MCF 10A (cell line): ENCODE results near the gene ABHD14A. TPM values are rescaled to one million over a fixed set of nuclear protein-coding genes. Genes with fewer than 3 reads are reported as not detected.

Experiments used
- BruUV-seq: library from RNA; stranded (reverse); fragments of 400-500 nt; replicated peaks from 2 replicates; lab custom pipeline; 2021; lab: Mats Ljungman, UMichigan
- CTCF ChIA-PET: fragments of 300-600 bp; sonication (Branson Sonifier 250); formaldehyde crosslinking; extraction: SDS; loops from one replicate; lab custom pipeline; 2021; ENCODE audit warnings: antibody characterized with exemption, inconsistent platforms; lab: Yijun Ruan, JAX
- POLR2A ChIA-PET: fragments of 300-600, 350-650 bp; sonication (Branson Sonifier 250); formaldehyde crosslinking; extraction: SDS; loops from one replicate; lab custom pipeline; 2020; ENCODE audit warnings: antibody characterized with exemption, inconsistent platforms; lab: Yijun Ruan, JAX
- DNase-seq: peaks from one replicate; pipeline ENCODE4 v3.0.0-alpha.2; 2018; ENCODE audit not compliant: unreplicated experiment
- H3K27ac Mint-ChIP-seq: one replicate; pipeline ENCODE4 v1.8.0; 2022; ENCODE audit warnings: mild to moderate bottlenecking, low read depth, mixed read lengths; ENCODE audit not compliant: unreplicated experiment
- H3K27me3 Mint-ChIP-seq: one replicate; pipeline ENCODE4 v1.8.0; 2022; ENCODE audit warnings: mixed read lengths; ENCODE audit not compliant: insufficient read depth, unreplicated experiment
- H3K36me3 Mint-ChIP-seq: one replicate; pipeline ENCODE4 v1.8.0; 2022; ENCODE audit warnings: mild to moderate bottlenecking, moderate library complexity, mixed read lengths; ENCODE audit not compliant: insufficient read depth, unreplicated experiment
- H3K4me1 Mint-ChIP-seq: one replicate; pipeline ENCODE4 v1.8.0; 2022; ENCODE audit warnings: mixed read lengths; ENCODE audit not compliant: insufficient read depth, unreplicated experiment
- H3K4me3 Mint-ChIP-seq: one replicate; pipeline ENCODE4 v1.8.0; 2022; ENCODE audit warnings: mild to moderate bottlenecking, moderate library complexity, mixed read lengths; ENCODE audit not compliant: unreplicated experiment
- H3K9me3 Mint-ChIP-seq: one replicate; pipeline ENCODE4 v1.8.0; 2022; ENCODE audit warnings: mixed read lengths; ENCODE audit not compliant: unreplicated experiment
- CTCF ChIP-seq: fragments of 200-600 bp; IDR thresholded peaks from one replicate; pipeline ENCODE4 v1.8.0; 2022; ENCODE audit warnings: antibody characterized with exemption, mild to moderate bottlenecking; ENCODE audit not compliant: unreplicated experiment
- intact Hi-C: fragments of 100-400 bp; cut with micrococcal nuclease; formaldehyde crosslinking; loops from 2 replicates; pipeline ENCODE4 v1.14.1; 2022
- total RNA-seq: library from RNA; stranded (reverse); gene quantifications from 2 replicates; pipeline ENCODE4 v1.2.3, GENCODE V29; 2022

Gene ABHD14A
- total RNA-seq, 1 experiment from 2014 or later = 8.1 TPM

GRCh38 chr3:51983578-51984268, 8.9 kb downstream of the ABHD14A start:
- TSS peak; percentile 88 for BruUV-seq
- CTCF ChIA-PET = interaction anchor here (0.5 to 3.9 kb wide), 14 partner anchors 9 to 1280 kb away, joined by 3 to 27 read pairs (median 4); partner anchors contain the start of gene ABHD14B
- peak overlapping the region; percentile 98 for H3K27ac Mint-ChIP-seq
- peak overlapping the region; percentile 87 for H3K4me3 Mint-ChIP-seq
- peaks cover 12% of the 10 kb centered on the region for H3K36me3 Mint-ChIP-seq
- H3K9me3 Mint-ChIP-seq = no peaks in the 10 kb centered on the region
- intact Hi-C loops = no loop called here
- DNase-seq = no peak
- TF ChIP-seq CTCF = no peak
- H3K27me3 Mint-ChIP-seq = no peaks in the 10 kb centered on the region
- H3K4me1 Mint-ChIP-seq = peaks cover 26% of the 10 kb centered on the region
- POLR2A ChIA-PET = interaction anchor here (0.6 to 6.0 kb wide), 16 partner anchors 8 to 599 kb away, joined by 3 to 93 read pairs (median 5); partner anchors contain the start of genes ABHD14A, ABHD14B, GLYCTK and MANF

- BruUV-seq = no TSS peak
- H3K4me1 Mint-ChIP-seq = peaks cover 31% of the 10 kb centered on the region
- TF ChIP-seq CTCF = no peak
- ChIA-PET CTCF (interaction anchor here (0.6 to 3.9 kb wide), 10 partner anchors 8 to 253 kb away, joined by 3 to 27 read pairs (median 6); partner anchors contain the start of genes ABHD14B and RRP9), POLR2A (interaction anchor here (1.3 to 6.0 kb wide), 8 partner anchors 8 to 170 kb away, joined by 4 to 93 read pairs (median 34); partner anchors contain the start of genes ABHD14A, ABHD14B, PARP3 and PCBP4)
- H3K4me3 Mint-ChIP-seq = peak overlapping the region; percentile 87
- peaks cover 12% of the 10 kb centered on the region for H3K36me3 Mint-ChIP-seq
- H3K9me3 Mint-ChIP-seq = no peaks in the 10 kb centered on the region
- no peaks in the 10 kb centered on the region for H3K27me3 Mint-ChIP-seq
- peak overlapping the region; percentile 98 for H3K27ac Mint-ChIP-seq
- intact Hi-C loops = no loop called here
- no peak for DNase-seq
Observed at GRCh38 chr3:51984269-51984647, 9.4 kb downstream of the ABHD14A start.

GRCh38 chr3:51985063-51985462, 10.2 kb downstream of the ABHD14A start:
- no peaks in the 10 kb centered on the region for H3K9me3 Mint-ChIP-seq
- POLR2A ChIA-PET = interaction anchor here (1.3 to 6.0 kb wide), 6 partner anchors 10 to 170 kb away, joined by 4 to 93 read pairs (median 42); partner anchors contain the start of genes ABHD14A, ABHD14B, PARP3 and PCBP4
- TF ChIP-seq CTCF = no peak
- intact Hi-C loops = no loop called here
- H3K4me3 Mint-ChIP-seq = peak overlapping the region; percentile 23
- peaks cover 12% of the 10 kb centered on the region for H3K36me3 Mint-ChIP-seq
- H3K4me1 Mint-ChIP-seq = peaks cover 31% of the 10 kb centered on the region
- no TSS peak for BruUV-seq
- no peak for DNase-seq
- H3K27ac Mint-ChIP-seq = peak overlapping the region; percentile 98
- H3K27me3 Mint-ChIP-seq = no peaks in the 10 kb centered on the region
- CTCF ChIA-PET = interaction anchor here (0.6 to 3.9 kb wide), 4 partner anchors 11 to 164 kb away, joined by 5 to 27 read pairs (median 6); partner anchors contain the start of genes ABHD14B and RRP9
